Stimulated activated effector memory CD8-positive, alpha-beta T cell treated with anti-CD3 and anti-CD28 coated beads, Interleukin-12 subunit alpha, Interleukin-12 subunit beta, amount 100 ng/mL, for 72 hours (primary cell): Measurements from ENCODE around the gene KRTAP10-7.
"Not testable (repeated sequence)": the region's sequence is repeated elsewhere in the genome, so short reads cannot be mapped to it uniquely, and the experiment has no call there.

ENCODE experiments used
- ATAC-seq: fragments of 150-1000 bp; cut with Tn5 transposase; 2 replicates; pipeline ENCODE4 v1.10.0; 2021
- DNase-seq, 2 donors: peaks; one replicate each; pipeline ENCODE4 v3.0.0; 2021 to 2022; ENCODE audit warnings: low spot score in 2 of 2
- H3K27ac Mint-ChIP-seq: one replicate; pipeline ENCODE4 v1.8.0; 2022; ENCODE audit warnings: mild to moderate bottlenecking, mixed read lengths
- H3K36me3 Mint-ChIP-seq: one replicate; pipeline ENCODE4 v1.8.0; 2022; ENCODE audit warnings: mild to moderate bottlenecking, mixed read lengths
- H3K4me1 Mint-ChIP-seq: one replicate; pipeline ENCODE4 v1.8.0; 2022; ENCODE audit warnings: mixed read lengths
- H3K4me3 Mint-ChIP-seq: one replicate; pipeline ENCODE4 v1.8.0; 2022; ENCODE audit warnings: mild to moderate bottlenecking, mixed read lengths
- H3K9me3 Mint-ChIP-seq: one replicate; pipeline ENCODE4 v1.8.0; 2022; ENCODE audit warnings: mixed read lengths

Gene KRTAP10-7

DNA sequence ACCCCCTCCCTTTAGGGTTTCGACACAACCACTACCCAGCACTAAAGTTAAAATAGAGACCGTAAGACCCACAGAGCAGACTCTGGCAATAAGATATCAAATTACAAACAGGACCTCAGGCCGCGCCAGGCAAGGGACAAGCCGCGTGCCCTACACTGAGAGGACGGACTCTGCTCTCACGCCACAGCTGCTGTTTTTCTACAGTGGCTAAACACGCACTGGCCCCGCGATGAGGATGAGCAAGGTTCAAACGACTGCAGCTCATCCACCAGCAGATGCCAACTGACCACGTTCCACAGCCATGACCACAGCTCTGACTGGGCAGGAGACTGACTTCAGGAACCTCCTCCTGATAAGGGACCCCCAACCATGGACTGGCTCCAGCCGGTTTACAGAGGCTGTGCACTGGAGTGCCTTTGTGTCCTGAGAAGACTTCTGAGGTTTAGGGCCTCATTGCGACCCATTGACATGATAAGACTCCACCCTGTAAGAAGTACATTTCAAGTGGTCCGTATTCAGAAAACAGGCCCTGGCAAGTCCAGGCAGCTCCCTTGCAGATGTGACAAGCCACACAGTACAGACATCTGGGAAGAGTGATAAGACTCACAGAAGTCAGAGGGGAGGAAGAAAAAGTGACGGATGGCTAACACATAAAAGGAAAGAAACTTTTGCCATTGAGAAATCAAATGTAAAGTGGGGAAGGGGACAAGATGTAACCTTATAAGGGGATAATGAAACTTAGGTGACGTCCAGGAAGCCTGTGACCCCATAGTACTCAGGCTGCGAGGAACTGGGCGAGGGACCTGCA is 6.6 kb upstream of the KRTAP10-7 start:
- peaks cover 3% of the 10 kb centered on the region for H3K9me3 Mint-ChIP-seq
- ATAC-seq (no peak), DNase-seq (no peak)
- no peak overlapping the region for H3K27ac Mint-ChIP-seq
- H3K4me1 Mint-ChIP-seq, result peaks cover 5% of the 10 kb centered on the region
- H3K4me3 Mint-ChIP-seq, result no peak overlapping the region
- no peaks in the 10 kb centered on the region for H3K36me3 Mint-ChIP-seq

- DNase-seq, result no peak
- Mint-ChIP-seq H3K36me3 (no peaks in the 10 kb centered on the region), H3K9me3 (peaks cover 3% of the 10 kb centered on the region), H3K4me3 (no peak overlapping the region), H3K4me1 (peaks cover 5% of the 10 kb centered on the region), H3K27ac (no peak overlapping the region)
- ATAC-seq, result no peak
Measured at GRCh38 chr21:44594406-44594916, 5.9 kb upstream of the KRTAP10-7 start.

GRCh38 chr21:44595524-44595923 is 4.9 kb upstream of the KRTAP10-7 start:
- Mint-ChIP-seq H3K27ac (no peak overlapping the region), H3K4me1 (peaks cover 5% of the 10 kb centered on the region), H3K4me3 (no peak overlapping the region), H3K36me3 (no peaks in the 10 kb centered on the region), H3K9me3 (peaks cover 3% of the 10 kb centered on the region)
- ATAC-seq (no peak), DNase-seq (no peak)

- no peak overlapping the region for H3K27ac Mint-ChIP-seq
Measured at GRCh38 chr21:44596068-44596725, 4.2 kb upstream of the KRTAP10-7 start.

GRCh38 chr21:44598061-44598460 is 2.3 kb upstream of the KRTAP10-7 start:
- Mint-ChIP-seq H3K4me1 (peaks cover 11% of the 10 kb centered on the region), H3K4me3 (no peak overlapping the region), H3K27ac (no peak overlapping the region), H3K36me3 (no peaks in the 10 kb centered on the region), H3K9me3 (peaks cover 3% of the 10 kb centered on the region)
- ATAC-seq (no peak), DNase-seq (no peak)

More at GRCh38 chr21:44596068-44596725, 4.2 kb upstream of the KRTAP10-7 start:
- Mint-ChIP-seq H3K4me3 (no peak overlapping the region), H3K36me3 (no peaks in the 10 kb centered on the region), H3K4me1 (peaks cover 5% of the 10 kb centered on the region), H3K9me3 (peaks cover 3% of the 10 kb centered on the region)
- ATAC-seq (no peak), DNase-seq (no peak)

DNA sequence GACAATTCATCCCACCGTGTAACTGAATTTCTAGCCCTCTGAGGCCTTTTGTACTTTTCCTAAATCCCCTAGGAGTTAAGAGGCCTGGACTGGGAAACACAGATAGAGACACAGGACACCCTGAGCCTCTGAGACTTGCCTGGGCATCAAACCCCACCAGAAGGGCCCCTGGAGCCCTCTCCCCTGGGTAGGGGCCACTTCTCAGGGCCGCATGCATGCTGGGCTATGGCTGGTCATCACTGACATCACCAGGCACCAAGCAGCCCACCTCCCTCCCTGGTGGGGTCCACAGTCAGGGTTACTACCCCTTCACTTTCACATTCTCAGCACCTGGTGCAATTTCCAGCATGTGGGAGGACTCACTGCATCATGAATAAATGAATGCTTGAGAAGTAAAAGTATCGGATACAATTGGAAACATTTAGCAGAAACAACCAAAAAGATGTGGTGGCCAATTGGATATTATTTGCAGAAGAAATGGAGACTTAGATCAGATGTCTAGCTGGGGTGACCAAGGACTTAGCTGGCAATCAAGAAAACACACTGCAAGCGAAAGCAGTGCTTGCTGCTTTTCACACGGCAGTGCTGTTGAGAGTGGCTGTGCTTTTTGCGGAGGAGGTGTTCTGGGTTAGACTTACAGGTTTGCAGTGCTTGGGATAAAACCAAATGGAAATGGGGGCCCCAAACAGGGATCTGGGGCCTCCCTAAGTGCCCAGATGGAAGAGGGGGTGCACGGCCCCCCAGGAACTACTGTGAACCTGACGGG is 950 bp upstream of the KRTAP10-7 start:
- ATAC-seq (no peak), DNase-seq (no peak)
- Mint-ChIP-seq H3K4me3 (no peak overlapping the region), H3K4me1 (peaks cover 11% of the 10 kb centered on the region), H3K9me3 (peaks cover 3% of the 10 kb centered on the region), H3K36me3 (no peaks in the 10 kb centered on the region), H3K27ac (no peak overlapping the region)

GRCh38 chr21:44601091-44601490 is 694 bp downstream of the KRTAP10-7 start:
- not testable (repeated sequence) for ATAC-seq, H3K36me3 Mint-ChIP-seq

GRCh38 chr21:44601596-44602462 is 1.4 kb downstream of the KRTAP10-7 start:
- Mint-ChIP-seq H3K36me3 (no peaks in the 10 kb centered on the region), H3K27ac (no peak overlapping the region), H3K9me3 (peaks cover 3% of the 10 kb centered on the region), H3K4me1 (peaks cover 6% of the 10 kb centered on the region), H3K4me3 (no peak overlapping the region)
- no peak for ATAC-seq
- no peak for DNase-seq

More at GRCh38 chr21:44601091-44601490, 694 bp downstream of the KRTAP10-7 start:
- H3K4me1 Mint-ChIP-seq, H3K9me3 Mint-ChIP-seq, H3K27ac Mint-ChIP-seq, H3K4me3 Mint-ChIP-seq, DNase-seq: not testable (repeated sequence)

- H3K36me3 Mint-ChIP-seq, result no peaks in the 10 kb centered on the region
Measured at GRCh38 chr21:44602463-44602850, 2.1 kb downstream of the KRTAP10-7 start.

GRCh38 chr21:44603109-44603875 is 2.9 kb downstream of the KRTAP10-7 start:
- Mint-ChIP-seq H3K36me3 (no peaks in the 10 kb centered on the region), H3K27ac (no peak overlapping the region), H3K9me3 (peaks cover 3% of the 10 kb centered on the region), H3K4me3 (no peak overlapping the region), H3K4me1 (peaks cover 6% of the 10 kb centered on the region)
- DNase-seq (no peak), ATAC-seq (no peak)

More at GRCh38 chr21:44602463-44602850, 2.1 kb downstream of the KRTAP10-7 start:
- no peak for ATAC-seq
- peaks cover 6% of the 10 kb centered on the region for H3K4me1 Mint-ChIP-seq
- H3K9me3 Mint-ChIP-seq, result peaks cover 3% of the 10 kb centered on the region
- DNase-seq, result no peak
- no peak overlapping the region for H3K4me3 Mint-ChIP-seq
- no peak overlapping the region for H3K27ac Mint-ChIP-seq

- DNase-seq (no peak), ATAC-seq (no peak)
- Mint-ChIP-seq H3K36me3 (no peaks in the 10 kb centered on the region), H3K27ac (no peak overlapping the region), H3K9me3 (peaks cover 2% of the 10 kb centered on the region), H3K4me3 (no peak overlapping the region), H3K4me1 (peaks cover 6% of the 10 kb centered on the region)
Measured at GRCh38 chr21:44603911-44604310, 3.5 kb downstream of the KRTAP10-7 start.

DNA sequence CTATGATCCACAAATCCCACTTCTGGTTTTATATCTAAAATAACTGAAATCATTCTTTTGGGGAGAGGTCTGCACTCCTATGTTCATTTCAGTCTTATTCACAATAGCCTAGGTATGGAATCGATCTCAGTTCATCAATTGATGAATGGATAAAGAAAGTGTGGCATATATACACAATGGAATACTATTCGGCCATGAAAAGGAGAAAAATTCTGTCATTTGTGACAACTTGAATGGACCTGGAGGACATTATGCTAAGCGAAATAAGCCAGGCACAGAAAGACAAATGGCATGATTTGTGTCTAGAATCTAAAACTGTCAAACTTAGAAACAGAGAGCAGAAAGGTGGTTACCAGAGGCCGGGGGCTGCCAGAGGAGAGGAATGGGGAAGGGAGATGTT is 6.1 kb downstream of the KRTAP10-7 start:
- no peaks in the 10 kb centered on the region for H3K36me3 Mint-ChIP-seq
- H3K27ac Mint-ChIP-seq, result no peak overlapping the region
- H3K4me1 Mint-ChIP-seq, result peaks cover 4% of the 10 kb centered on the region
- ATAC-seq, result no peak
- no peak for DNase-seq
- peaks cover 17% of the 10 kb centered on the region for H3K9me3 Mint-ChIP-seq
- no peak overlapping the region for H3K4me3 Mint-ChIP-seq

GRCh38 chr21:44609193-44609592 is 8.8 kb downstream of the KRTAP10-7 start:
- Mint-ChIP-seq H3K4me3 (no peak overlapping the region), H3K36me3 (no peaks in the 10 kb centered on the region)

More at GRCh38 chr21:44609193-44609592, 8.8 kb downstream of the KRTAP10-7 start:
- H3K4me1 Mint-ChIP-seq, result peaks cover 6% of the 10 kb centered on the region
- DNase-seq (no peak), ATAC-seq (no peak)
- peaks cover 18% of the 10 kb centered on the region for H3K9me3 Mint-ChIP-seq
- no peak overlapping the region for H3K27ac Mint-ChIP-seq
